ENCODE data around the gene CDCA7L.

- TF ChIP-seq POLR2A (IDR thresholded peaks at IDR 0.05) = no peak
- TF ChIP-seq, protein P1, sequence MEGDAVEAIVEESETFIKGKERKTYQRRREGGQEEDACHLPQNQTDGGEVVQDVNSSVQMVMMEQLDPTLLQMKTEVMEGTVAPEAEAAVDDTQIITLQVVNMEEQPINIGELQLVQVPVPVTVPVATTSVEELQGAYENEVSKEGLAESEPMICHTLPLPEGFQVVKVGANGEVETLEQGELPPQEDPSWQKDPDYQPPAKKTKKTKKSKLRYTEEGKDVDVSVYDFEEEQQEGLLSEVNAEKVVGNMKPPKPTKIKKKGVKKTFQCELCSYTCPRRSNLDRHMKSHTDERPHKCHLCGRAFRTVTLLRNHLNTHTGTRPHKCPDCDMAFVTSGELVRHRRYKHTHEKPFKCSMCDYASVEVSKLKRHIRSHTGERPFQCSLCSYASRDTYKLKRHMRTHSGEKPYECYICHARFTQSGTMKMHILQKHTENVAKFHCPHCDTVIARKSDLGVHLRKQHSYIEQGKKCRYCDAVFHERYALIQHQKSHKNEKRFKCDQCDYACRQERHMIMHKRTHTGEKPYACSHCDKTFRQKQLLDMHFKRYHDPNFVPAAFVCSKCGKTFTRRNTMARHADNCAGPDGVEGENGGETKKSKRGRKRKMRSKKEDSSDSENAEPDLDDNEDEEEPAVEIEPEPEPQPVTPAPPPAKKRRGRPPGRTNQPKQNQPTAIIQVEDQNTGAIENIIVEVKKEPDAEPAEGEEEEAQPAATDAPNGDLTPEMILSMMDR (IDR thresholded peaks at IDR 0.05) = no peak
Observed at GRCh38 chr7:21972397-21972784, 26.7 kb upstream of the CDCA7L start.

All from thyroid gland (tissue), 4 donors.